ACHN (cell line): ENCODE measurements around the gene CRTAC1.

ENCODE experiments used
- DNase-seq: peaks from one replicate; pipeline ENCODE4 v3.0.0-alpha.2; 2015
- in situ Hi-C: cut with HindIII; loops from 2 replicates; pipeline ENCODE4 v1.10.0; 2017; ENCODE audit warnings: low sequenced_read_pairs, low pct_ligation_motif_present, low pct_unique_long_range_greater_than_20kb

Gene CRTAC1

DNA sequence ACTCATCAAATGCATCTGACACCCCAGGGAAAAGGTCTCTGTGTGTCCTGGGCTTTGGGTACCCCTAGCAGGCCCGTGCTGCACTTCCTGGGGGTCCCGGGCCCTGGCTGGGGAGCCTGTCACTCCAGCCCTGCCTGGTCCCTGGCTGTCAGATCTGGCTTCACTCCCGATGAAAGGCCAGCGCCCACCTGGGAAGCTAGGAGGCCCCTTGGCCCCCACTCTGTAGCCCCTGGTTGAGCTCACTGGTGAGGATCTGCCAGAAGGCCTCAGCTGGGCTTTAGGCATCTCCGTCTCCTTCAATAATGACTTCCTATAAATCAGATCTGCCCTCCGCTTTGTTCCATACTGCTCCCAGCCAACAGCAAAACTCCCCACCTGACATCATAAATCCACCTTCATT is 116.8 kb downstream of the CRTAC1 start:
- DNase-seq = no peak
- in situ Hi-C loops = no loop called here

DNA sequence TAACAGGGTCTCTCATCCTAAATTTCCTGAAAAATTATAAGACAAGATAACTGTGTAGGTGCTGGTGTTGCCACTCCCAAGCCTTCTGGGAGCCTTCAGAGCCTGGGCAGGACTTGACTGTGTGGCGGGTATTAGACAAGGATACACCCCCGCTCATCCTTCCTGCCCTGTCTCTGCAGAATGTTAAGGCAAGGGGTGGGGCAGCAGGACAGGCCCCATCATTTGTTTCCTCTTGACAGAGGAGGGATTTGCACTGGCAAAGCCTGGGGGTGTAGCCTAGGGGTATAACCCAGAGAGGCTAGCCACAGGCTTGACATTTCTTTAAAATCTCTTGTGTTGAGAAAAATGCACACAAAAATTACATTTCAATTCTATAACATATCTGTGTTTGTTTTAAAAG is 117.2 kb downstream of the CRTAC1 start:
- DNase-seq = no peak
- in situ Hi-C loops = no loop called here

DNA sequence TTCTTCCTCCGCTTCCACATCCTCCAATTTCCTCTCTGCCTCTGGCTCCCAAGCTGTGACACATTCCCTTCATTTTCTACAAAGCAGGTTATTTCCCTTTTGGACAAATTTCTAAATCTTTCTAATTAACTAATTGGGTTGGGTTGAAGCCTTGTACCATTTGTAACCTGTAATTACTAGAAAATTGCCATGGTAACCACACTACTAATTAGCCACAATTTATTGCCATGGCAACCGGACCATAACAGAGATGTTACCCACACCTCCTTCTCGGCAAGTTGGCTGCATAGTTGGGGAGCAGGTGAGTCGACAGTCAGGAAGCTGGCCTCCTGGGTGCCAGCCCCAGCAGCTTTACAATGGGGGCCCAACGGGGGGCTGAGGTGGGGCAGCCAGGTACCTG is 119.2 kb downstream of the CRTAC1 start:
- DNase-seq = no peak
- in situ Hi-C loops = no loop called here

DNA sequence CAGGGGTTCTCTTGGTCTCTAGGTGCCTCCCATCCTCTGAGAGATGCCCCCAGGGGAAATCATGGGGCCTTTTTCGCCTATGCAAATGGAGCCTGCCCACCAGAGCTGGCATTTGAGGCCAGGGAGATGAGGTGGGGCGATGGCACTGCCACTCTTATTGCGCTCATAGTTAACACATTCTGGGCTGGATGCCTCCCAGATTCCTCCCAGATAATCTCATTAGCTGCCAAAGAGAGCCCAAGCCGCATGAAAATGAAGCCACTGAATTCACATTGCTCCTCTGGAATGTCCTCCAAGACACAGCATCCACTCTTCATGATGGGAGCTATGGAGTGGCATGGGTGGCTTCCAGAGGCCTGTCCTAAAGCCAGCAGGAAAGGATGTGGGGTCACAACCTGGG is 119.8 kb downstream of the CRTAC1 start:
- no peak for DNase-seq
- in situ Hi-C loops = no loop called here

DNA sequence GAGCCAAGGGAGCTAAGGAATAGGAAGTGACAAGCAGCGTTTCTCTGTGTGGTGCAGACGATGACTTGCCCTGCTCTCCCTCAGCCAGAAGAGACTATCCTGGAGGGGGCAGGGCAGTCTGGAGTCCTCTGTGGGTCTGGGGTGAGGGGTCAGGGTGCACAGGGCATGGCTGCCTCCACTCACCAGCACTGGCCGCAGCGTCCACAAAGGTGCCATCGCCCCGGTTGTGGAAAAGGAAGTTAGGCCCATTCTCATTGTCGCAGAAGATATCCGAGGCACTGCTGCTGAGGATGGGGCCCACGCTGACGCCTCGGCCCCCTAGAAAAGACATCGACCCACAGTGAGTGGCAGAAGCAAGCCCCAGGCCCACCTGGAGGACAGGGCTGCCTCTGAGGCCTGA is 122.6 kb downstream of the CRTAC1 start:
- in situ Hi-C loops = no loop called here
- no peak for DNase-seq

DNA sequence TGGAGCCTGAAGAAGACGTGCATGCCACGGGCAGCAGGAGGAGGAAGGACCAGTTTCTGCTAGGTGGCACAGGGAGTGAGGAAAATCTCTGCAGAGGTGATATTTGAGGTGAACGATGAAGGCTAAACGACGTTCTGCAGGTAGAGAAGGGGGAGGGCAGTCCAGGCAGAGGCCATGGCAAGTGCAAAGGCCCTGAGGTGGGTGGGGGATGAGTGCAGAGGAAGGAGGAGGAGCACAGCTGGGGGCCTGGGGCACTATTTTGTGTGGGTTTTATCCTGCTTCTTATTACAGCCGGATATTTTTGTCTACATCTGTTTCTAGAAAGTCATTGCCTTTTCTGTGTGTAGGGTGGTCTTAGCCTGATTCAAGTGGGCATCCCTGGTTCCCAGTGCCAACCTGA is 123.2 kb downstream of the CRTAC1 start:
- in situ Hi-C loops = no loop called here
- no peak for DNase-seq

DNA sequence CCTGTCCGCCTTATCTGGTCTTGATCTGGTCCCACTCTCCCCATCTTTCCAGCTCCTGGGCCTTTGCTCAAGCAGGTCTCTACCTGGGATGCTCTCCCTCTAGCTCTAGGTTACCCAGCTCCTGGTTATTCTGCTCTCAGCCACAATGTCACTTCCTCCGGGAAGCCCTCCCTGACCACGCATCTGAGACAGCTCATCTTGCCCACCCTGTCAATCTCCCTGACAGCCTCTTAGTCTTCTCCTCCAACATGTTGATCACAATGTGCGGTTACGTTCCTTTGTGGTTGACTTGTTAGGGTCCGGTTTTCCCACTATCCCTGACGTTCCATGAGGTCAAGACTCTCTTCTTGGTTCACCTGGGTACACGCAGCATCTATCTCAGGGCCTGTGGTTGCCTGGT is 125.1 kb downstream of the CRTAC1 start:
- DNase-seq = no peak
- in situ Hi-C loops = no loop called here

DNA sequence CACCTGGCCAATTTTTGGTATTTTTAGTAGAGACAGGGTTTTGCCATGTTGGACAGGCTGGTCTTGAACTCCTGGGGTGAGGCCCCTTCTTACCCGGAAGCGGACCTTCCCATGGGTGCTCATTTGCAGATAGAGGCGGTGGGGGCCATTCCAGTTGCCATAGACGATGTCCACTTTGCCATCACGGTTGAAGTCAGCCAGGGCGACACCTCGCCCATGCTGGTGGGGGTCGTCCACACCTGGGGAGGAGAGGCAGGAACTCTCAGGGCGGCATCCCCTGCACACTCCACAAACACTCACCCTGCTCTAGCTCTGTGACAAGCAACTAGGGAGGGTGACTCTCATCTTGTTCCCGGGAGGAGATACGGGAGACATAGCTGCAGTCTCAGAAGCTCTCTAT is 125.8 kb downstream of the CRTAC1 start:
- in situ Hi-C loops = no loop called here

DNA sequence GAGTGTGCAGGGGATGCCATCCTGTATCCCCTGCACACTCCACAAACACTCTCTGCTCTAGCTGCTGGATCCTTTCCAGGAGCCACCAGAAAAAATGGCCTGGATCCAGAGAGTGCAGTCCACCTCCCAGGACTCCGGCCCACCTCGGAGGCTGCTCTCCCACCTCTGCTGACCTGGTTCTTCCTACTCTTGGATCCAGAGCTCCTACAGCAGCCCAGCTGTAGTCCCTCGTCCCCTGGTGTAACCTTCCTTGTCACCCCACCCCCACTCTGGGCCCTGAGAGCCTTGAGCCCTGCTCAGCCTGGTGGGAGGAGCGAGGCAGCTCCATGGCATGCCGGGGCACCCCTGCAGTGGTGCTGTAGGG is 126.4 kb downstream of the CRTAC1 start:
- no peak for DNase-seq
- in situ Hi-C loops = no loop called here

More for the DNA sequence above, 125.8 kb downstream of the CRTAC1 start:
- DNase-seq = no peak

DNA sequence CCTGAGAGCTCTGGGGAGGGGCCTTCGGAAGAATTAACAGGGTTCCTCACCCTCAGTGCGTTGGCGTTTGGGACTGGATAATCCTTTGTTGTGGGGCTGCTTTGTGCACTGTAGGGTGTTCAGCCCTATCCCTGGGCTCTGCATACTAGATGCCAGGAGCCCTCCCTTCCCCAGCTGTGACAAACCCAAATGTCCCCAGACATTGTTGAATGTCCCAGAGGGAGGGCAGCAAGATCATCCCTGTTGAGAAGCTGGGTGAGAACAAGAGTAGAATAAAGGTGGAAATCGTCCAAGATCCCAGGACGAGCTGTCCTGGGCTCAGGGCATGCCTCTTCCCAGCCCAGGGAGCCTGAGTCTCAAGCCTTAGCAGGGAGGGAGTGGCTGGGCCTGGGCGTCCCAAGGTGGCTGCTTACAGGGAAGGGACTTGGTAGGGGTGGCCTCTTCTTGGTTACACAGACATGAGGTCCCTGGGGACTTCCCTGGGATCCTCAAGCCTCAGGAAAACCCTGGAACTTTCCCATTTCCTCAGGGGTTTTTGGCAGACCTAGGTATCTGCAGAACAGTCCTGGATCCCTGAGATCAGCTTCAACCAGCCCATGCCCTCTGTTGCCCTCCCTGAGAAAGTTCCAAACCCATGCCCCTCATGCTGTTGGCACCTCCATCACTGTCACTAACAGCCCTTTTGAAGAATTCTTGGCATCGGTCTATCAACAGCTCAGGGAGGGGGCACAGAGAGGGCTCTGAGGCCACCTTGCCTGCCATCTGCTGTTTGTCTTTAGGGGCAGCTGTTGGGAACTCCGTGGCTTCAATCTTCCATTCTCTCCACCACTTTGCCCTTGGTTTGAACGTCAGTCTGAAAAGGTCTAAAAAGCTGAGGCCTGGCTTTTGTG is 127.0 kb downstream of the CRTAC1 start:
- in situ Hi-C loops = no loop called here
- DNase-seq = no peak

DNA sequence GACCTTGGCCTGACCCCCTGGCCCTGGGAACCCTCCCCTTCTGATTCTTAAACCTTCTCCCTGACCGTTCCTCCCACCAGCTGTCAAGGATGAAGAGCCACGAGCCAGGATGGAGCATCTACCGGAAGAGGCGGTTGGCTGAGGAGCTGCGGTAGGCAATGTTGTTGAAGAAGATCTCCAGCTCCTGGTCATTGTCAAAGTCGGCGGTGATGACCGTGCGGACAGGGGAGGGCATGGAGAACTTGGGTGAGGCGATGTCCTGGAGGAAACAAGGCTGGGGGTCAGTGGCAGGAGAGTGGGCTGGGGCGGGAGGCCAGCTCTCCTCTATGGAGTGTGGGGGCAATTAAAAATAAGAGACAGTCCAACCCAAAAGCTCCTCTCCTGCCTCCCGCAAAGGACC is 129.0 kb downstream of the CRTAC1 start:
- in situ Hi-C loops = no loop called here

DNA sequence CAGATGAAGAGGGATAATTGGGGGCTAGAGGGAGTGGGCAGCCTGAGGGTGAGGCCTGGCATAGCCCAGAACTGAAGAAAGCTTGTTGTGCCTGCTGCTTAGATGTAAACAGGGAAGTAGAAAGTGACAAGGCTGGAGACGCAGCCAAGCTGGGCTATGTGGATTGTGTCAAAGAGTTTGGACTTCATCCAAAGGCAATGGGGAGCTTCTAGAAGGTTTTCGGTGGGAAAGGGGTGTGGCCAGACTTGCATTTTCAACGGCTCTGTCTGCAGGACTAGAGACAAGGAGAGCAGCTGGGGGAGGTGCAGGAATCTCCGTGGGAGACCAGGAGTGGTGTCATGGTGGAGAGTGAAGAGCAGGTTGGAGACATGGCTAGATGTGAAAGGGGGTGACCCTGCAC is 132.0 kb downstream of the CRTAC1 start:
- DNase-seq = no peak
- in situ Hi-C loops = no loop called here

More for the DNA sequence above, 129.0 kb downstream of the CRTAC1 start:
- DNase-seq = no peak

DNA sequence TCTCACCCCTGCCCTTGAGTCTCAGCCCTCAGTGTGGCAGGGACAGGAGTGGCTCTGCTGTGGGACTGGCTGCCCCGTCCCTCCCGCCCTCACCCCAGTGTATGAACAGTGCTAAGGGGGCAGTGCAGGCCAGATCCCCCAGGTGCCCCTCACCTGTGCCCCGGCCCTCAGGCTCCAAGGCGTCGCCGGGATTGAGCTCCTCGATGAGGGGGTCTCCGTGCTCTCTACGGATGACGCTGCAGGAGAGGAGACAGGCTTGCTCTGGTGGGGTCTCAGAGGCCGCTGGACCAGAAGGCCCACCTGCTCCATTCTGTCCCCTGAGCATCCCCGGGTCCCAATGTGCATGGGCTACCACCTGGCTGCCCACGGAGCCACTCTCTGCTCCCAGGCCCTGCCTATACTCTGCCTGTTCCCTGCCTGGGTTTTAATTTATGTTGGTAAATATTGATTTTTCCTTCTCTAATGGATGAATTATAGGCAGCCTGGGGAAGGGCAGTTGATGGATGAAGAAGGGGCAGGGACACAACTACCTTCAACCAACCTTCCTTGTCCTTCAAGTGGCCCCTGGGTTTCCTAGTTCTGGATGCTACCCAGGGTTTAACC is 133.6 kb downstream of the CRTAC1 start:
- in situ Hi-C loops = no loop called here
- DNase-seq = no peak

DNA sequence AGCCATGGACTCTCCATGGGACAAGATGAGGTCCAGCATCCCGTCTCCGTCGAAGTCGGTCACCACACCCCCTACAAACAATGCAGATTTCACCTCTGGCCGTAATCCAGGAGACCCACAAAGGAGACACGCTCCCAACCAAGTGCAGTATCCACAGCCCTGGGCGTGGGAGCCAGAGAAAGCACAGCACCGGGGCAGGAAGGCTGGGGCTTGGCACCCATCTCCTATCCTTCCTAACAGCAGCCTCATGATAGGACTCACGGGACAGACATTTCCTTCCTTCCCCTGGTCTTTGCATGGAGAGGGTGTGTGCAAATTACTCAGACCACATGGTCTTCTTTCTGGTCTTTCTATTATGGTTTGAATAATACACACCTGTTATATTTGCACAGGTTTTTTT is 134.5 kb downstream of the CRTAC1 start:
- in situ Hi-C loops = no loop called here
- no peak for DNase-seq

DNA sequence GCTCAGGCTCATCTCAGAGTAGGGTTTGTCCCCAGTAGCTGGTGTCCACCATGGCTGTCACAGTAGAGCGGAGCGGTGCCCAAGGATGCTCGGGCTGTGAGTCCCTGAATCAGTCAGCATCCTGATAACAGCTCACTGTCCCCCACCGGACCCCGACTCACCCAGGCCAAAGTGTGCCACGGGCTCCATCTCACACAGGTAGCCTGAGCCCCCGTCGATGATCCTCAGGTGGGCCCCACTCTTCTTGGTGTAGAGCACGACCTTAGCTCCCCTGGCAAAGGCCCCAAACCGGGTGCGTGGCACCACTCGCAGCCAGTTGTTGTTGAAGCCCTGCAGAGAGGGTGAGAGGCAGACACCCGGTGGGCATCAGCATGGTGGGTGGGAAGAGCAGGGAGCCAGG is 135.3 kb downstream of the CRTAC1 start:
- in situ Hi-C loops = no loop called here
- DNase-seq = no peak

DNA sequence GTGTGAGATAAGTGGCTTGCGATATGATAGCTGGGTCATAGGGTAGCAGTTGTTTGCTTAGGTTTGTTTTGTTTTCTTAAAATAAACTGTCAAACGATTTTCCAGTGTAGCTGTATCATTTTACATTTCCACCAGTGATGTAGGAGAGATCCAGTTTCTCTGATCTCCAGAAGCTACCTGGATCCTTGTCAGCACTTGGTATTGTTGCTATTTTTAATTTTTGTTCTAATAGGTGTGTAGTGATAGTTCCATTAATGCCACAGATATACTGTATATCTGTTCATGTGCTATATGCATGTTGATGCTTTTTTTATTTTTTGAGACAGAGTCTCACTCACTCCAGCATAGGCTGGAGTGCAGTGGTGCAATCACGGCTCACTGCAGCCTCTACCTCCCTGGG is 136.3 kb downstream of the CRTAC1 start:
- in situ Hi-C loops = no loop called here
- DNase-seq = no peak

DNA sequence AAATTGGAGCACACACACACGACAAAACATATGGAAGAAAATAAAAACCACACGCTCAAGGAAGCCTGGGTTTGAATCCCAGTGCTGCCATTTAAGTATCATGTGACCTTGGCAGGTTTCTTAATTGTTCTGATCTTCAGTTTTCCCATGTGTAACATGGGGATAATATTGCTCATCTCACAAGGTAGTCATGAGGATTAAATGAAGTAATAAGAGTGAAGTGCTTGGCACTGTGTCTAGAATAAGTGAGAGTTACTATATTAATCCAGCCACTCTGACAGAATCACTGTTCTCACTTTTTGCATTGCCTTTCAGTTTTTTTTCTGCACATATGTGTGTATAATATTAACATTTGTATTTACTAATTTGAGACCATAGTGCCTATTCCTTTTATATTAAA is 137.5 kb downstream of the CRTAC1 start:
- in situ Hi-C loops = no loop called here
- DNase-seq = no peak

DNA sequence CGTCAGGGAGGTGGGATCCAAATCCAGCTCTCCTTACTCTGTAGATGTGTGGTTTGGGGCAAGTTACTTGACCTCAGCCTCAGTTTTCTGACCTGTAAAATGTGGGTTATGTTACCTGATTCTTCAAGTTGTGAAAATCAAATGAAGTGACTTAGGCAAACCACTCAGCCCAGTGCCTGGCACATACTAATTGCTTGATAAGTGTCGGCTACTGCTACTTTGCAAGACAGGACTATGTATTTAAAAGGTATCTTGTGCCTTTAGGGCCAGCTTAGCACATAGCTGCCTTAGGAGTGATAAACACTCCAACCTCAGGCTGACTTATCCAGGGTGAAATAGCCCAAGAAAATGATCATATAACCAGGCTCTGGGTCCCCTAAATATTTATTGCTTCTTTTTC is 137.9 kb downstream of the CRTAC1 start:
- DNase-seq = no peak
- in situ Hi-C loops = no loop called here

DNA sequence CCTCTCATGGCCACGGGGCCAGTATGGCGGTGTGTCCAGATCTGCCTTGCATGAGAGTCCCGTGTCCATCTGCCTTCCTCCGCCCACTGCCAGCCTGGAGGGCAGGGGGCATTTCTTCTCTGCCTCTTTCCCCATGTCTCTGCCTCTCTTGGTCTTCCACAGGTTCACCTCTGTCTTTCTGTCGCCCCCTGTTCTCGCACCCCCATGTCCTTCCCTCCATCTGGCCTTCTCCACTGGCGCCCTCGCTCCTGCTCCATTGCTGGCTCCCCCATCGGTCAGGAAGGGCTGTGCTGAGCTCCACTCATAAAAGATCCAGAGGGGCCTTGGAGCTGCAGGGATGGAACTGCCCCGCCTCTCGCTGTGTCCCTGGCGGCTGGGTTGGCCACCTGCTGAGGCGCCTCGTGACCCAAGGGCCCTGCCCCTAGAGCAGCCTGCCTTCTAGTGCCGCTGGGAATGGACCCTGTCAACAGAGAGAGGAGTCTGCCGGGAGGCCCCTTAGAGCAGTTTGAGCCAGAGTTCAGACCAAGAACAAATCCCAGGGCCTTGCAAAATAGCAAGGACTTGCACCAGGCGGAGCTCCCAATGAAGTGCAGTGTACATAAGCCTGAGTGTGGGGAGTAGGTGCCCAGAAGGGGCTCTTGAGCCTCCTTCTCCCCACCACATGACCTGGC is 138.8 kb downstream of the CRTAC1 start:
- in situ Hi-C loops = no loop called here
- no peak for DNase-seq
